GM18861 (cell line): ENCODE measurements around the gene C20orf144.
"Not testable (repeated sequence)": the region's sequence is repeated elsewhere in the genome, so short reads cannot be mapped to it uniquely, and the experiment has no call there.

ENCODE experiments used
- ATAC-seq: cut with Tn5 transposase; IDR thresholded peaks from one replicate; pipeline ENCODE4 v1.9.1; 2021; ENCODE audit not compliant: unreplicated experiment

Gene C20orf144

GRCh38 chr20:33693741-33694638 lies 31.9 kb downstream of the C20orf144 start:
- ATAC-seq = no peak

DNA sequence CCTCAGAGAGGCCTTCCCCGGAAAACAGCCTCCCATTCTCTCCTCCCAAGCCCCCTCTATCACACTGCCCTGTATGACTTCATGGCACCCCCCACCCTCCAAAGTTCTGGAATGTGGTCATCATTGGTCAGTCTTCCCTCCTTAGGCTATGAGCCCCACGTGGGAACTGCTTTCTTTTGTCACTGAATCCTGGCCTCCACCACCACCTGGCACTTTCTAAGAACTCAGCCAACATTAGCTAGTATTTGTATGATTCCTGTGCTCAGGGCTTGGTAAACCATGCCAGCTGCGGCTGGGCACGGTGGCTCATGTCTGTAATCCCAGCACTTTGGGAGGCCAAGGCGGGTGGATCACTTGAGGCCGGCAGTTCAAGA lies 32.5 kb downstream of the C20orf144 start:
- ATAC-seq = no peak

- ATAC-seq = no peak
Observed at GRCh38 chr20:33696448-33696847, 34.3 kb downstream of the C20orf144 start.

GRCh38 chr20:33697129-33697528 lies 35.0 kb downstream of the C20orf144 start:
- no peak for ATAC-seq

DNA sequence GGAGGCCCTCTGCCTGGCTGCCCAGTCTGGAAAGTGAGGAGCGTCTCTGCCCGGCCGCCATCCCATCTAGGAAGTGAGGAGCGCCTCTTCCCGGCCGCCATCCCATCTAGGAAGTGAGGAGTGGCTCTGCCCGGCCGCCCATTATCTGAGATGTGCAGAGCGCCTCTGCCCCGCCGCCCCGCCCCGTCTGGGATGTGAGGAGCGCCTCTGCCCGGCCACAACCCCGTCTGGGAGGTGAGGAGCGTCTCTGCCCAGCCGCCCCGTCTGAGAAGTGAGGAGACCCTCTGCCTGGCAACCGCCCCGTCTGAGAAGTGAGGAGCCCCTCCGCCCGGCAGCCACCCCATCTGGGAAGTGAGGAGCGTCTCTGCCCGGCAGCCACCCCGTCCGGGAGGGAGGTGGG lies 36.8 kb downstream of the C20orf144 start:
- ATAC-seq = not testable (repeated sequence)

DNA sequence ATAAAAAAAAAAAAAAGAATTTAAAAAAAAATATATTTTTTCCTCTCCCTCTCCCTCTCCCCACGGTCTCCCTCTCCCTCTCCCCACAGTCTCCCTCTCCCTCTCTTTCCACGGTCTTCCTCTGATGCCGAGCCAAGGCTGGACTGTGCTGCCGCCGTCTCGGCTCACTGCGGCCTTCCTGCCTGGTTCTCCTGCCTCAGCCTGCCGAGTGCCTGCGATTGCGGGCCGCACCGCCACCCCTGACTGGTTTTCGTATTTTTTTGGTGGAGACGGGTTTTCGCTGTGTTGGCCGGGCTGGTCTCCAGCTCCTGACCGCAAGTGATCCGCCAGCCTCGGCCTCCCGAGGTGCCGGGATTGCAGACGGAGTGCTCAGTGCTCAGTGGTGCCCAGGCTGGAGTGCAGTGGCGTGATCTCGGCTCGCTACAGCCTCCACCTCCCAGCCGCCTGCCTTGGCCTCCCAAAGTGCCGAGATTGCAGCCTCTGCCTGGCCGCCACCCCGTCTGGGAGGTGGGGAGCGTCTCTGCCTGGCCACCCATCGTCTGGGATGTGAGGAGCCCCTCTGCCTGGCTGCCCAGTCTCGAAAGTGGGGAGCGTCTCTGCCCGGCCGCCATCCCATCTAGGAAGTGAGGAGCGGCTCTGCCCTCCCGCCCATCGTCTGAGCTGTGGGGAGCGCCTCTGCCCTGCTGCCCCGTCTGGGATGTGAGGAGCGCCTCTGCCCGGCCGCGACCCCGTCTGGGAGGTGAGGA lies 38.7 kb downstream of the C20orf144 start:
- ATAC-seq = not testable (repeated sequence)

GRCh38 chr20:33701629-33702450 lies 39.7 kb downstream of the C20orf144 start:
- no peak for ATAC-seq

DNA sequence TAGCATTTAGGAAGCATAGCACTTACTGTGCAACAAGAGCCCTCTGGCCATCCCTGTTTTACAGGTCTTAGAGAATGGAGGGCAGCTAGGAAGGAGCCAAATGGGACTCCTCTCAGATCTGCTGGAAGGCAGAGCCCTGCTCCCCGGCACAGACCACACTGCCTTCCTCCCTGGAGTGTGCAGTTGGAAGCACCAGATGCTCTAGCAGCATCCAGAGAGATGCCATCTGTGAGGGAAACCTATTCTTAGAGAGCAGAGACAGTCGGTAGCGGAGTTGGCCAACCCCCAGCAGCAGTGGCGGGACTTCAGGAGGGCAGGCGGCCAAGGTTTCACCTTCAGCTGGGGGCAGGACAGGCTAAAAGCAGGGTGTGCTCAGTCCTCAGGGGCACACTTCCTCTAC lies 40.7 kb downstream of the C20orf144 start:
- no peak for ATAC-seq

DNA sequence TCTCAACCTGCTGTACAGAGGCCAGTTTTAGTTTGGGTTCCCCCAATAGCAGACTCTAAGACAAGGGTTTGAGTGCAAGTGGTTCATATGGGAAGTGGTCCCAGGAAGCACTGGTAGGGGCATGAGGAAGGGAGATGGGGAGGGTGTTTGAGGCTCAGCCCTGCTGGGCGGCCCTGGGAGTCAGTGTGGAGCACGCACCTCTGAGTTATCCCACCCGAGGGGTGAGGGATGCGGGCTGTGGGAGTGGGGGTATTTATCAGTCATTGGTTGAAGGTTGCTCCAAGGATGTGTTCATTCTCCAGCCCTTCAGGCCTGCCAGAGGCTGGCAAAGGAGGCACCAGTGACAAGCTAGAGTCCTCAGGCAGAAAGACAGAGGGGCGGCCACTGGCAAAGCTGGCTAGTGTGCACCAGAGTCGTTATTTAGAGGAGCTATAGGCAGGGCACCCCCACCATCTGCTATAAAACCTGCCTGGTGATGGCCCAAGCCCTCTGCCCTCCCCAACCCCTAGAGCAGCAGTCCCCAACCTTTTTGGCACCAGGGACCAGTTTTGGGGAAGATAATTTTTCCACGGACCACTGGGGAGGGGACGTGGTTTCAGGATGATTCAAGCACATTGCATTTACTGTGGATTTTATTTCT lies 41.5 kb downstream of the C20orf144 start:
- ATAC-seq = no peak

DNA sequence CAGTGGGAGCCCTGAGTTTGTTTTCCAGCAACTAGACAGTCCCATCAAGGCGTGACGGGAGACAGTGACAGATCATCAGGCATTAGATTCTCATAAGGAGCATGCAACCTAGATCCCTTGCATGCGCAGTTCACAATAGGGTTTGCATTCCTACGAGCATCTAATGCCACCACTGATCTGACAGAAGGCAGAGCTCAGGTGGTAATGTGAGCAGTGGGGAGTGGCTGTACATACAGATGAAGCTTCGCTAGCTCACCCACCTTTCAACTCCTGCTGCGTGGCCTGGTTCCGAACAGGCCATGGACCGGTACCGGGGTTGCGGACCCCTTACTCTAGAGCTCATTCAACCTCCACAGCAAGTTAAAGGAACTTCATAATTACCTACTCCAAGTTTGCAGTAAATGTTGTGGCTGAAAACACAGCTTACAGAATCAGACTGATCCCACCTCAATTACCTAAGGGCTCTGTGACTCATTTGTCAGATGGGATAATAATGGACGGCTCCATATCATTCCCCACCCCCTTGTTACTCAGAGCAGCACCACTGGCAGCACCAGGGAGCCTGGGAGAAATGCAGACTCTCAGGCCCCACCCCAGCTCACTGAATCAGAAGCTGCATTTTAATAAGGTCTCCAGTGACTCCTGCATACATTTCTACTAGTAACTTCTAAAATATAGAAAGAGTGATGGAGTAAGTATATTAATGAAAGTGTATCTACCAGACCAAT lies 42.2 kb downstream of the C20orf144 start:
- ATAC-seq = no peak

- ATAC-seq = no peak
Observed at GRCh38 chr20:33707668-33708067, 45.5 kb downstream of the C20orf144 start.

- ATAC-seq = no peak
Observed at GRCh38 chr20:33709398-33709797, 47.3 kb downstream of the C20orf144 start.

DNA sequence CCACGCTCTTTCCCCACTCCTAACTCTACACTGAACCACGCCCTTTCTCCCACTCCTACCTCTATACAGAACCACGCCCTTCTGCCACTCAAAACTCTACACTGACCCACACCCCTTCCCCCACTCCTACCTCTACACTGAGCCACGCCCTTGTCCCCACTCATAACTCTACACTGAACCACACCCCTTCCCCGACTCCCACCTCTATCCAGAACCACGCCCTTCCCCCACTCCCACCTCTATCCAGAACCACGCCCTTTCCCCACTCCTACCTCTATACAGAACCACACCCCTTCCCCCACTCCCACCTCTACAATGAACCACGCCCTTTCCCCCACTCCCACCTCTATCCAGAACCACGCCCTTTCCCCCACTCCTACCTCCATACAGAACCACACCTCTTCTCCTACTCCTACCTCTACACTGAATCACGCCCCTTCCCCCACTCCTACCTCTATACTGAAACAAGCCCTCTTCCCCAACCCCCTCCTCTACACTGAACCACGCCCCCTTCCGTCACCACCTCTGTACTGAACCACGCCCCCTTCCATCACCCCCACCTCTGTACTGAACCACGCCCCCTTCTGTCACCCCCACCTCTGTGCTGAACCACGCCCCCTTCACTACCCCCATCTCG lies 47.9 kb downstream of the C20orf144 start:
- no peak for ATAC-seq

DNA sequence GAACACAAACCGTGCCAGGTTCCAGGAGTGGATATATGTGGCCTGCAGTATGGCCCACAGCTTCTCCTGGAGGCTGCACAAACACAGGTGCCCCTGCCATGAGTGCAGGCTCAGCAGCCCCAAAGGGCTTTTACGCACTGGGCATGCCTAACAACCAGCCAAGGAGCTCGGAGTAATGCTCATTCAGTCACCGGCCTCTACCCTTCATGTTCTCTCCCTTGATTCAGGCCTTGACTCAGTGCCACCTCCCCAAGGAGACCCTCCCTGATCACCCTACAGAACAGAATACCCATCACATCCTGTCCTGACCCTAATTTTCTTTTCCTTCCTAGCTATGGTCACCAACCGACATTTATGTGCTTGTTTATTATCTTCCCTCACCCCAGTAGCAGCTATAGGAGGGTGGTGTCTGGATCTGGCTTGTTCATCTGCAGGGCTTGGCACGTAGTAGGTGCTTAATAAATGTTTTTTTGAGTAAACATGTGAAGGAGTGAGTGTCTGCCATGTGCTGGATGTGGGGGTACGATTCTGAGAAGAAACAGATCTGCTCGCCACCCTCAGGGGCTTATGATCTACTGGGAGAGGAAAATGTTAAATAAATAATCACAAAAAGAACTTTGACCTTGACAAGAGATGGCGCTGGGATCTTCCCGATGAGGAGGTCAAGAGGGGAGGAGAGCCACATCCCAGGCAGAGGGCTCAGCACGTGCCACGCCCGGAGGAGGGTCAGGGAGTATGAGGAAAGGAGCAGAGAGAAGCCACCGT lies 48.7 kb downstream of the C20orf144 start:
- ATAC-seq = no peak

DNA sequence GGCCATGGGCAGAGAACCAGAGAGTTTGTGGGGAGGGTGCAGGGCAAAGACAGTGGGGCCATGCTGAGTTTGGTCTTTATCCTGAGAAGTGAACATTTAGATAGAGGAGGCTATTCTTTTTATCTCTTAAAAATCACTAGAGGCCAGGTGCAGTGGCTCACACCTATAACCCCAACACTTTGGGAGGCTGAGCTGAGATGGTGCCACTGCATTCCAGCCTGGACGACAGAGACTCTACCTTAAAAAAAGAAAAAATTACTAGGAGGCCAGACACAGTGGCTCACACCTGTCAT lies 49.3 kb downstream of the C20orf144 start:
- no peak for ATAC-seq
